ENCODE measurements around the gene CD28.
A peak's percentile ranks its signal among the peaks of the same experiment; 100 is the strongest.

GRCh38 chr2:203714112-203714511 lies 7.7 kb downstream of the CD28 start:
- TF ChIP-seq EP300 (IDR thresholded peaks at IDR 0.05) (peak in 1 of 2 donors; percentile 67), CTCF (IDR thresholded peaks at IDR 0.05) (no peak), POLR2A (IDR thresholded peaks at IDR 0.05) (no peak)
